Activated CD8-positive, alpha-beta T cell treated with anti-CD3 and anti-CD28 coated beads, Interleukin-2, amount 10 ng/mL, durations not matched to agents 7 days and 5 days (primary cell): ENCODE results near the gene A1BG. TPM values are rescaled to one million over a fixed set of nuclear protein-coding genes. Genes with fewer than 3 reads are reported as not detected.

ENCODE experiments used
- ATAC-seq: fragments of 150-1000 bp; cut with Tn5 transposase; one replicate; pipeline ENCODE4 v1.10.0; 2021; ENCODE audit warnings: moderate library complexity
- CTCF ChIA-PET: fragments of 350-600 bp; sonication (Branson Sonifier 250); formaldehyde crosslinking; loops from one replicate; lab custom pipeline; 2021; ENCODE audit warnings: antibody characterized with exemption; lab: Charles Lee
- POLR2A ChIA-PET: fragments of 350-600 bp; sonication (Branson Sonifier 250); formaldehyde crosslinking; loops from one replicate; lab custom pipeline; 2021; ENCODE audit warnings: antibody characterized with exemption; lab: Charles Lee
- DNase-seq: peaks from one replicate; pipeline ENCODE4 v3.0.0-alpha.2; 2020
- H3K27ac Mint-ChIP-seq: one replicate; pipeline ENCODE4 v1.8.0; 2021; ENCODE audit warnings: mild to moderate bottlenecking, mixed read lengths
- H3K27me3 Mint-ChIP-seq: one replicate; pipeline ENCODE4 v1.8.0; 2021; ENCODE audit warnings: low read depth, mixed read lengths
- H3K36me3 Mint-ChIP-seq: one replicate; pipeline ENCODE4 v1.8.0; 2021; ENCODE audit warnings: low read depth, mixed read lengths
- H3K4me1 Mint-ChIP-seq: one replicate; pipeline ENCODE4 v1.8.0; 2021; ENCODE audit warnings: low read depth, mixed read lengths
- H3K4me3 Mint-ChIP-seq: one replicate; pipeline ENCODE4 v1.8.0; 2021; ENCODE audit warnings: mild to moderate bottlenecking, mixed read lengths
- H3K9me3 Mint-ChIP-seq: one replicate; pipeline ENCODE4 v1.8.0; 2022; ENCODE audit warnings: mixed read lengths; ENCODE audit not compliant: insufficient read depth
- microRNA-seq: library from miRNA; unstranded; fragments of <30 nt; microRNA quantifications from one replicate; pipeline ENCODE4 v1.2.0, GENCODE V29; 2022
- total RNA-seq, 2 experiments: library from RNA; stranded (reverse); gene quantifications; one replicate each; pipeline ENCODE4 v1.2.3, GENCODE V29; 2021

The A1BG gene
- total RNA-seq, 2 experiments from 2014 or later = 14.9 to 17.5 TPM

DNA sequence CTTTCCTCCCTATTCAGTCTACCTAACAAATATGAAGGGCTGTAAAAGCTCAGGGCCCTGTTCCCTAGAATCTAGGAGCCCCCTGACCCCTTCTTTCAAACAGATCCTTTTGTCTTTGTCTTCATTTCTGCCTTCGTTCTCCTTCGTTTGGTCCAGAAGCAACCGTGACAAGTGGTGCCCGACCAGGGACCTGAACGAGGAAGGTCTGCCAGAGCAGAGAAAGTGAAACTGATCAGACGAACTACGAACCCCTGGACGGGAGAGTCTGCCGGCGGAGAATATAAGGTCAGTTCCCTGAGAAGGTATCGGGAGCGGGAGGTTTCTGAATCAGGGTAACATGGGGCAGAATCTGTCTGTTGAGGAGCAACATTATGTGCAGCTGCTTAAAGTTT is 47.4 kb downstream of the A1BG start:
- Mint-ChIP-seq H3K4me3 (peak overlapping the region; percentile 89), H3K9me3 (peaks cover 6% of the 10 kb centered on the region), H3K27ac (peak overlapping the region; percentile 98), H3K36me3 (peaks cover 80% of the 10 kb centered on the region), H3K27me3 (no peaks in the 10 kb centered on the region), H3K4me1 (peaks cover 37% of the 10 kb centered on the region)
- POLR2A ChIA-PET = interaction anchor here (0.7 to 1.8 kb wide), 3 partner anchors 21 to 57 kb away, joined by 3 to 7 read pairs (median 6); partner anchors contain the start of genes ZNF497 and ZSCAN22
- CTCF ChIA-PET = interaction anchor here (0.8 kb wide), 1 partner anchor 123 kb away, joined by 3 read pairs; the partner anchor contains the start of gene ZNF274
- ATAC-seq = no peak
- DNase-seq = peak; percentile 36

- peak; percentile 97 for ATAC-seq
- ChIA-PET CTCF (interaction anchor here (0.6 to 0.8 kb wide), 2 partner anchors 123 to 215 kb away, joined by 3 read pairs; partner anchors contain the start of gene ZNF274), POLR2A (interaction anchor here (0.6 to 1.8 kb wide), 9 partner anchors 12 to 58 kb away, joined by 3 to 7 read pairs (median 4); partner anchors contain the start of genes ZNF497 and ZSCAN22)
- peak; percentile 97 for DNase-seq
- Mint-ChIP-seq H3K36me3 (peaks cover 81% of the 10 kb centered on the region), H3K4me3 (peak within 1 kb of the TSS; percentile 89), H3K27ac (peak within 1 kb of the TSS; percentile 98), H3K9me3 (peaks cover 9% of the 10 kb centered on the region), H3K27me3 (no peaks in the 10 kb centered on the region), H3K4me1 (peaks cover 37% of the 10 kb centered on the region)
These were observed 48.0 kb downstream of the A1BG start, which contains the start of gene ERVK3-1 for GRCh38 chr19:58305065-58305931. Gene ERVK3-1 (plus strand): TSS chr19:58305377. CDS start chr19:58312169, 6,792 bp downstream.

DNA sequence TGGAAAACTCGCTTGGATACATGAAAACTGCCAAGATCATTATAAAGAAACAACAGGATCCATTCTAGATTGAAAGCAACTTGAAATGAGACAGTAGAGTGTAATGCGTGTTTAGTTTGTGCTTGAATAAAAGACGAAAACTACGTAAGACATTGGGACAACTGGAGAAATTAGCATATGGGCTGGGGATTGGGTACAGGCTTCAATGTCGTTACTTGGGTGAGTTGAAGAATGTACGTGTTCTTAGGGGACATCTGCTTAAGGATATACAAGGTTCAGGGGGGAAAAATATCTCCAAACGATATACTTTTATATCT is 48.6 kb downstream of the A1BG start:
- CTCF ChIA-PET = interaction anchor here (0.6 kb wide), 1 partner anchor 216 kb away, joined by 3 read pairs; no protein-coding TSS in a partner anchor
- peaks cover 37% of the 10 kb centered on the region for H3K4me1 Mint-ChIP-seq
- DNase-seq = no peak
- peak overlapping the region; percentile 89 for H3K4me3 Mint-ChIP-seq
- no peak for ATAC-seq
- H3K36me3 Mint-ChIP-seq = peaks cover 81% of the 10 kb centered on the region
- peak overlapping the region; percentile 98 for H3K27ac Mint-ChIP-seq
- no peaks in the 10 kb centered on the region for H3K27me3 Mint-ChIP-seq
- H3K9me3 Mint-ChIP-seq = peaks cover 9% of the 10 kb centered on the region
- POLR2A ChIA-PET = interaction anchor here (0.6 to 1.8 kb wide), 7 partner anchors 12 to 58 kb away, joined by 3 to 7 read pairs (median 4); partner anchors contain the start of genes ZNF497 and ZSCAN22

GRCh38 chr19:58304255-58304654 is 49.0 kb downstream of the A1BG start:
- ChIA-PET CTCF (interaction anchor here (2.0 kb wide), 1 partner anchor 122 kb away, joined by 4 read pairs; the partner anchor contains the start of gene ZNF274), POLR2A (interaction anchor here (1.2 to 1.6 kb wide), 2 partner anchors 22 to 58 kb away, joined by 4 to 7 read pairs; partner anchors contain the start of genes ZNF497 and ZSCAN22)
- H3K9me3 Mint-ChIP-seq = peaks cover 9% of the 10 kb centered on the region
- H3K4me3 Mint-ChIP-seq = peak overlapping the region; percentile 89
- DNase-seq = no peak
- H3K27ac Mint-ChIP-seq = peak overlapping the region; percentile 98
- ATAC-seq = no peak
- H3K36me3 Mint-ChIP-seq = peaks cover 78% of the 10 kb centered on the region
- no peaks in the 10 kb centered on the region for H3K27me3 Mint-ChIP-seq
- H3K4me1 Mint-ChIP-seq = peaks cover 37% of the 10 kb centered on the region

GRCh38 chr19:58300620-58301019 is 52.7 kb downstream of the A1BG start:
- ATAC-seq (no peak), DNase-seq (no peak)
- peaks cover 10% of the 10 kb centered on the region for H3K4me1 Mint-ChIP-seq
- no peaks in the 10 kb centered on the region for H3K27me3 Mint-ChIP-seq
- POLR2A ChIA-PET = no interaction called here
- no peak overlapping the region for H3K4me3 Mint-ChIP-seq
- CTCF ChIA-PET = no interaction called here
- H3K36me3 Mint-ChIP-seq = peaks cover 74% of the 10 kb centered on the region
- H3K27ac Mint-ChIP-seq = no peak overlapping the region
- peaks cover 15% of the 10 kb centered on the region for H3K9me3 Mint-ChIP-seq

- H3K27ac Mint-ChIP-seq = no peak overlapping the region
- ATAC-seq (no peak), DNase-seq (no peak)
- H3K4me1 Mint-ChIP-seq = no peaks in the 10 kb centered on the region
- ChIA-PET CTCF (no interaction called here), POLR2A (interaction anchor here (1.2 kb wide), 1 partner anchor 16 kb away, joined by 3 read pairs; no protein-coding TSS in a partner anchor)
- peaks cover 50% of the 10 kb centered on the region for H3K9me3 Mint-ChIP-seq
- peaks cover 91% of the 10 kb centered on the region for H3K36me3 Mint-ChIP-seq
- H3K4me3 Mint-ChIP-seq = no peak overlapping the region
- no peaks in the 10 kb centered on the region for H3K27me3 Mint-ChIP-seq
These were observed 57.2 kb downstream of the A1BG start for GRCh38 chr19:58296104-58296503.

Small RNA genes lying within 50 kb of the gene (microRNA-seq; reads per million reads assigned to microRNA genes)
- gene MIR4754 (not detected), gene MIR6806 (not detected)

Other genes starting within 250 kb of the A1BG start
- 1 to 10 TPM; 5.6 to 5.7 TPM for gene ZNF329, start 202.7 kb downstream of the A1BG start, total RNA-seq
- 10 to 100 TPM; 31.9 to 32.8 TPM for gene ZNF274, start 170.4 kb downstream of the A1BG start, total RNA-seq
- 10 to 100 TPM; 48.1 to 56.2 TPM for gene ZNF544, start 124.6 kb downstream of the A1BG start, total RNA-seq
- gene ZNF8, start 74.5 kb downstream of the A1BG start, total RNA-seq = 1 to 10 TPM; 4.7 TPM
- gene ERVK3-1, start 48.1 kb downstream of the A1BG start, total RNA-seq = 10 to 100 TPM; 60.7 to 61.9 TPM
- 1 to 10 TPM; 4.8 to 5.2 TPM for gene ZSCAN22, start 26.5 kb downstream of the A1BG start, total RNA-seq
- gene ZNF497, start 9.3 kb upstream of the A1BG start, total RNA-seq = 1 to 10 TPM; 1.5 to 1.7 TPM
- 1 to 10 TPM; 1.3 to 1.5 TPM for gene ZNF837, start 27.5 kb upstream of the A1BG start, total RNA-seq
- gene RPS5, start 33.8 kb upstream of the A1BG start, total RNA-seq = 1,000 to 10,000 TPM; 1,111 to 1,173 TPM
- under 1 TPM; 0.84 to 0.99 TPM for gene RNF225, start 42.2 kb upstream of the A1BG start, total RNA-seq
- 10 to 100 TPM in 1 of 2 experiments, 1 to 10 TPM in 1; 9.4 to 11.5 TPM for gene ZNF584, start 55.2 kb upstream of the A1BG start, total RNA-seq
- 1 to 10 TPM; 5.1 to 6.0 TPM for gene ZNF132, start 86.7 kb upstream of the A1BG start, total RNA-seq
- gene ZNF324B, start 98.1 kb upstream of the A1BG start, total RNA-seq = 10 to 100 TPM; 10.6 to 12.5 TPM
- gene ZNF324, start 113.6 kb upstream of the A1BG start, total RNA-seq = 10 to 100 TPM; 13.8 to 15.8 TPM
- 1 to 10 TPM; 6.9 to 7.8 TPM for gene ZNF446, start 122.9 kb upstream of the A1BG start, total RNA-seq
- gene SLC27A5, start 158.5 kb upstream of the A1BG start, total RNA-seq = 10 to 100 TPM; 12.2 to 14.4 TPM
- gene ZBTB45, start 166.3 kb upstream of the A1BG start, total RNA-seq = 10 to 100 TPM; 13.9 to 16.7 TPM
- gene TRIM28, start 190.6 kb upstream of the A1BG start, total RNA-seq = 100 to 1,000 TPM; 476 to 528 TPM
- gene CHMP2A, start 201.6 kb upstream of the A1BG start, total RNA-seq = 100 to 1,000 TPM; 108 to 114 TPM
- gene UBE2M, start 205.1 kb upstream of the A1BG start, total RNA-seq = 10 to 100 TPM; 80.7 to 94.1 TPM
- 10 to 100 TPM; 20.0 to 20.6 TPM for gene MZF1, start 219.8 kb upstream of the A1BG start, total RNA-seq